HS-5 (cell line): ENCODE results near the gene GIMAP8.

Experiments used
- DNase-seq: peaks from one replicate; pipeline ENCODE4 v3.0.0-alpha.2; 2012; ENCODE audit warnings: low read depth

GIMAP8 gene

GRCh38 chr7:150450491-150451001 is at the start of gene GIMAP8:
Gene GIMAP8, plus strand, starts transcription at chr7:150450630. Its CDS starts 16,069 bp downstream, at chr7:150466699.
- DNase-seq = no peak

- no peak for DNase-seq
Observed at GRCh38 chr7:150400788-150401423, 49.5 kb upstream of the GIMAP8 start.

- DNase-seq = no peak
Observed at GRCh38 chr7:150401424-150401790, 49.0 kb upstream of the GIMAP8 start.

- DNase-seq = no peak
Observed at GRCh38 chr7:150401861-150402631, 48.4 kb upstream of the GIMAP8 start.

GRCh38 chr7:150402671-150403321 is 47.6 kb upstream of the GIMAP8 start:
- no peak for DNase-seq

- no peak for DNase-seq
Observed at GRCh38 chr7:150403376-150404171, 46.9 kb upstream of the GIMAP8 start.

- no peak for DNase-seq
Observed at GRCh38 chr7:150404172-150404804, 46.1 kb upstream of the GIMAP8 start.

GRCh38 chr7:150404805-150405583 is 45.4 kb upstream of the GIMAP8 start:
- DNase-seq = no peak

- no peak for DNase-seq
Observed at GRCh38 chr7:150405584-150406311, 44.7 kb upstream of the GIMAP8 start.

GRCh38 chr7:150406312-150406566 is 44.2 kb upstream of the GIMAP8 start:
- DNase-seq = no peak

- no peak for DNase-seq
Observed at GRCh38 chr7:150406567-150407421, 43.6 kb upstream of the GIMAP8 start.

- DNase-seq = no peak
Observed at GRCh38 chr7:150407588-150408392, 42.6 kb upstream of the GIMAP8 start.

- no peak for DNase-seq
Observed at GRCh38 chr7:150408393-150409299, 41.8 kb upstream of the GIMAP8 start.

- no peak for DNase-seq
Observed at GRCh38 chr7:150409300-150410030, 41.0 kb upstream of the GIMAP8 start.

- DNase-seq = no peak
Observed at GRCh38 chr7:150410131-150410530, 40.3 kb upstream of the GIMAP8 start.

GRCh38 chr7:150410680-150411346 is 39.6 kb upstream of the GIMAP8 start:
- no peak for DNase-seq
